Neutrophil (primary cell): ENCODE measurements around the gene SLC46A3.

ENCODE experiments used
- H3K27ac ChIP-seq: fragments of 200-600 bp; sonication (generic); 2 replicates; pipeline ENCODE4 v1.5.1; 2016; ENCODE audit warnings: mild to moderate bottlenecking, moderate library complexity
- H3K27me3 ChIP-seq: fragments of 200-600 bp; sonication (generic); 2 replicates; pipeline ENCODE4 v1.6.0; 2016; ENCODE audit warnings: mild to moderate bottlenecking
- H3K36me3 ChIP-seq: fragments of 200-600 bp; sonication (generic); 2 replicates; pipeline ENCODE4 v1.5.1; 2017
- H3K4me1 ChIP-seq, 2 experiments: fragments of 200-600 bp in 1 of 2; sonication (generic) in 1 of 2; 1 replicate in 1 of 2; 2 replicates in 1 of 2; pipeline versions ENCODE4 v1.5.1 to v1.6.1; 2013 to 2016; ENCODE audit warnings: low read depth in 1 of 2, low read length in 1 of 2, mild to moderate bottlenecking in 1 of 2, moderate library complexity in 1 of 2; ENCODE audit not compliant: control insufficient read depth in 1 of 2, insufficient read depth in 1 of 2
- H3K4me3 ChIP-seq, 2 experiments: fragments of 200-600 bp in 1 of 2; sonication (generic) in 1 of 2; 1 replicate in 1 of 2; 2 replicates in 1 of 2; pipeline ENCODE4 v1.5.1; 2013 to 2016; ENCODE audit warnings: low read depth in 1 of 2, low read length in 1 of 2, mild to moderate bottlenecking in 1 of 2, moderate library complexity in 1 of 2
- H3K9me3 ChIP-seq: fragments of 200-600 bp; sonication (generic); 2 replicates; pipeline ENCODE4 v1.5.1; 2016
- TF ChIP-seq, protein P1 (sequence below): fragments of 200-600 bp; sonication (generic); IDR thresholded peaks from 2 replicates; pipeline ENCODE4 v1.5.1; 2016; ENCODE audit warnings: antibody characterized with exemption

Gene SLC46A3

DNA sequence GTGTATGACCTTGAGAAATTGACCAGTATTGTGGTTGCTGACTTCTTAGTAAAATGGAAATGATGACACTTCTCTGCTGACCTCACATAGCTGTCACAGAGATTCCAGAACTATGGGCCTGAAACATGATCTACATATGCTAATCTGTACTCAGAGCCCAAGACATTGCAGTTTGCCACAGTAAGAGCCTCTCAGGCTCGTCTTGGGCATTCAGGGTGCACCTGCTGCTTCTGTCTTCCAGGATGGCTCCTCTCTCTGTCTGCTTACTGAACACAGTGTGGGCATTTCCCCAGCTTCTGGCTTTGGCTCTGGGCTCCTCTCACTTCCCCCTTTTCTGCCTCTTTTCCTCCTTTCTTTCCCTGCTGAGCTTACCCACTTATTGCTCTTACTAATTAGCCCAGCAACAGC lies 22.3 kb upstream of the SLC46A3 start:
- H3K36me3 ChIP-seq: no peaks in the 10 kb centered on the region
- H3K4me1 ChIP-seq: no peaks in the 10 kb centered on the region
- no peak overlapping the region for H3K4me3 ChIP-seq
- H3K27me3 ChIP-seq: peaks cover 8% of the 10 kb centered on the region
- TF ChIP-seq, protein P1, sequence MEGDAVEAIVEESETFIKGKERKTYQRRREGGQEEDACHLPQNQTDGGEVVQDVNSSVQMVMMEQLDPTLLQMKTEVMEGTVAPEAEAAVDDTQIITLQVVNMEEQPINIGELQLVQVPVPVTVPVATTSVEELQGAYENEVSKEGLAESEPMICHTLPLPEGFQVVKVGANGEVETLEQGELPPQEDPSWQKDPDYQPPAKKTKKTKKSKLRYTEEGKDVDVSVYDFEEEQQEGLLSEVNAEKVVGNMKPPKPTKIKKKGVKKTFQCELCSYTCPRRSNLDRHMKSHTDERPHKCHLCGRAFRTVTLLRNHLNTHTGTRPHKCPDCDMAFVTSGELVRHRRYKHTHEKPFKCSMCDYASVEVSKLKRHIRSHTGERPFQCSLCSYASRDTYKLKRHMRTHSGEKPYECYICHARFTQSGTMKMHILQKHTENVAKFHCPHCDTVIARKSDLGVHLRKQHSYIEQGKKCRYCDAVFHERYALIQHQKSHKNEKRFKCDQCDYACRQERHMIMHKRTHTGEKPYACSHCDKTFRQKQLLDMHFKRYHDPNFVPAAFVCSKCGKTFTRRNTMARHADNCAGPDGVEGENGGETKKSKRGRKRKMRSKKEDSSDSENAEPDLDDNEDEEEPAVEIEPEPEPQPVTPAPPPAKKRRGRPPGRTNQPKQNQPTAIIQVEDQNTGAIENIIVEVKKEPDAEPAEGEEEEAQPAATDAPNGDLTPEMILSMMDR: no peak
- no peaks in the 10 kb centered on the region for H3K9me3 ChIP-seq
- H3K27ac ChIP-seq: no peak overlapping the region

DNA sequence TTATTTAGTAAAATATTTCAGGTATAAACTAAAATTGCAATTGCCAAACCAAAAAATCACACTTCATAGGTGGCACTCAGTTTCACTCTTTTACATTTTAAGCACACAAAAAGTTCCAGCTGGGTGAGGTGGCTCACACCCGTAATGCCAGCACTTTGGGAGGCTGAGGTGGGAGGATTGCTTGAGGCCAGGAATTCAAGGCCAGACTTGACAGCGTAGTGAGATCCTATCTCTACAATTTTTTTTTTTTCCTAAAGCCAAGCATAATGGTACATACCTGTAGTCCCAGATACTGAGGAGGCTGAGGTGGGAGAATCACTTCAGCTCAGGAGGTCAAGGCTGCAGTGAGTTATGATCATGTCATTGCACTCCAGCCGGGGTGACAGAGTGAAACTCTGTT lies 20.6 kb upstream of the SLC46A3 start:
- Histone ChIP-seq H3K27me3 (peaks cover 8% of the 10 kb centered on the region), H3K36me3 (no peaks in the 10 kb centered on the region), H3K4me1 (no peaks in the 10 kb centered on the region), H3K9me3 (no peaks in the 10 kb centered on the region), H3K27ac (no peak overlapping the region), H3K4me3 (no peak overlapping the region)
- TF ChIP-seq, protein P1: no peak

DNA sequence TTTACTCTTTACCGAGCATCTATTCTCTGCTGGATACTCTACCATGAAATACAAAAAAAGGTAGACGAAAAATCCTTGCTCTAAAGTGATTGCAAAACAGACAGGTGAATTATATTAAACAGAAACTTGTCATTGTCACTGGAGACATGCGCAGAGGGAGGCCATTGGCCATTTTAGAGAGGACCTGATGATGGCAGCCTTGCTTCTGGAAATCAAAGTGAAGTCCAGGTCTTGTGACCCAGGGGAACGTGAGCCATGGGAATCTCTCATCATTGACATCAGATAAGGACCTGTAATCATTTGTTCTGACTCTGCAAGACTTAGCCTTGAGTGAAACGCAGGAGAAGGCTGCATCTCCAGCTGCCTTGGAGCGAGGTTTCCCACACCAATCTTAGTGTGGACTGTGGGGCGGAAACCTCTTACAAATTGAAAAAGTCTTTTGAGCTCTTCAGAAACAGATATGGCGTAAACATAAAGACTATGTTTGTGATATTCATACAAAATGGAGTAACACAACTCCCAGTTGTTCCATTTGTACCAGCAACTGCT lies 16.8 kb upstream of the SLC46A3 start:
- TF ChIP-seq, protein P1: no peak
- H3K27me3 ChIP-seq: no peaks in the 10 kb centered on the region
- no peaks in the 10 kb centered on the region for H3K4me1 ChIP-seq
- H3K36me3 ChIP-seq: no peaks in the 10 kb centered on the region
- H3K9me3 ChIP-seq: no peaks in the 10 kb centered on the region
- H3K27ac ChIP-seq: no peak overlapping the region
- H3K4me3 ChIP-seq: no peak overlapping the region

DNA sequence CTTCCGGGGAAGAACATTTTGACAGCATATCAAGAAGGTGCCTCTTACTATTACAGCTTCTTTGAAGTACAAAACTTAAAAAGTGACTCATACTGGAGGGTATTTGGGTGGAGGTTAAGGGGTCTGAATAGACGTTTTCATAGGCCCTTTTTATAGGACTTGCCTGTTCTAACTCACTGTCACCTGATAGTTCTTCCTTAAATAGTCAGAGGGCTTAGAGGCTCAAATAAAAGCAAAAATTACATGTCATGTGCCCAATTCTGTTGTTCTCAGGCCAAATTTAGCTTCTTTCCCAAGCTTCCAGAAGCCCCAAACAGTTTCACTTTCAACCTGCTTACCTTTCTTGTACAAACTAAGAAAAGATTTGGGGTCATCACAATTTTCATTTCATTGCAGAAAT lies 16.1 kb upstream of the SLC46A3 start:
- H3K4me3 ChIP-seq: no peak overlapping the region
- TF ChIP-seq, protein P1: no peak
- H3K9me3 ChIP-seq: no peaks in the 10 kb centered on the region
- H3K27ac ChIP-seq: no peak overlapping the region
- no peaks in the 10 kb centered on the region for H3K27me3 ChIP-seq
- H3K4me1 ChIP-seq: no peaks in the 10 kb centered on the region
- H3K36me3 ChIP-seq: no peaks in the 10 kb centered on the region

DNA sequence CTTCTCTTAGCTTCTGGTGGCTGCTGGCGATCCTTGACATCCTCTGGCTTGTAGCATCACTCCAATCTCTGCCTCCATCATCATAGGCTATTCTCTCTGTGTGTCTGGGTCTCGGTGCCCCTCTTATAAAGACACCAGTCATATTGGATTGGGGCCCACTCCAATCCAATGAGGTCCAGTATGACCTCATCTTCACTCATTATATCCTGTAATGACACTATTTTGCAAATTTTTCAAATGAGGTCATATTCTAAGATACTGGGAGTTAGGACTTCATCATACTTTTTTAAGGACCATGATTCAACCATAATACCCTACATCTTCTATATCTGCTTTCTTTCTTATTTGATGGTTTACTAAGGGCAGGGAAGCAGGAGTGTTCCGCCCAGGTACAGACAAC lies 12.0 kb upstream of the SLC46A3 start:
- TF ChIP-seq, protein P1: no peak
- H3K27me3 ChIP-seq: no peaks in the 10 kb centered on the region
- H3K4me3 ChIP-seq: no peak overlapping the region
- no peaks in the 10 kb centered on the region for H3K36me3 ChIP-seq
- no peak overlapping the region for H3K27ac ChIP-seq
- no peaks in the 10 kb centered on the region for H3K9me3 ChIP-seq
- H3K4me1 ChIP-seq: no peaks in the 10 kb centered on the region

DNA sequence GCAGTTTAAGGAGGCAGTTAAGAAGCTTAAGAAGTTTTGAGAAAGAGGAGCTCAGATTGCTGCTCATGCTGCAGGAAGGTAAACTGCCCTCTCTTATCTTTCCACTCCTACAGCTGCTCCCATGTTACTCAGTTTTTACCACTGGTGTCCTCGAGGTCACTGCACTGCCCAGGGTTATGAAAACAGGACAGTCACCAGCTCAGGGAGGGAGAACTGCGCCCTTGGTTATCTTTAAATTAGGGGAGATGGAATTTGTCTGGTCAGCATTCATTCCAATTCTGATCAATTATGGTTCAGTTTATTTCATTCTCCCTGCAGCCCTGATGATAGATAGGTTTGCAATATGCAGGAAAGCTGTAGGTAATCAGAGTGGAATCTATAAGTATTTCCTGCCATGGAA lies 10.8 kb upstream of the SLC46A3 start:
- TF ChIP-seq, protein P1: no peak
- no peak overlapping the region for H3K27ac ChIP-seq
- H3K36me3 ChIP-seq: no peaks in the 10 kb centered on the region
- H3K4me1 ChIP-seq: no peaks in the 10 kb centered on the region
- no peaks in the 10 kb centered on the region for H3K27me3 ChIP-seq
- no peak overlapping the region for H3K4me3 ChIP-seq
- H3K9me3 ChIP-seq: no peaks in the 10 kb centered on the region
